HepG2 (cell line): ENCODE measurements around the gene LCLAT1. TPM values are rescaled to one million over a fixed set of nuclear protein-coding genes. Genes with fewer than 3 reads are reported as not detected.
A peak's percentile ranks its signal among the peaks of the same experiment; 100 is the strongest.

Experiments used
- ATAC-seq: fragments of 200-7000 bp; cut with Tn5 transposase; 3 replicates; pipeline ENCODE4 v1.9.1; 2020; ENCODE audit warnings: mild to moderate bottlenecking, moderate library complexity
- BruUV-seq: library from RNA; stranded (reverse); fragments of 400-500 nt; replicated peaks from 2 replicates; lab custom pipeline; 2021; lab: Mats Ljungman, UMichigan
- CTCF ChIA-PET: fragments of 300-600 bp; formaldehyde crosslinking; extraction: SDS; loops from one replicate; lab custom pipeline; 2021; ENCODE audit warnings: low total read pairs, inconsistent platforms, low intra/inter-chr PET ratio; lab: Yijun Ruan, JAX
- POLR2A ChIA-PET: fragments of 350-600 bp; sonication (Branson Sonifier 250); formaldehyde crosslinking; loops from one replicate; lab custom pipeline; 2020; ENCODE audit warnings: antibody characterized with exemption, inconsistent platforms; lab: Yijun Ruan, JAX
- DNase-seq: peaks from one replicate; pipeline ENCODE4 v3.0.0-alpha.2; 2015; ENCODE audit warnings: low spot score
- FAIRE-seq: peaks from 3 replicates; lab custom pipeline; 2011; peaks lifted over from hg19 to GRCh38; lab: Jason Lieb, UNC
- H2AFZ ChIP-seq: one replicate; pipeline ENCODE4 v1.6.1; 2011; ENCODE audit warnings: low read length, inconsistent platforms
- H3K27ac ChIP-seq: fragments of 300-600 bp; 3 replicates; pipeline ENCODE4 v1.8.0; 2011; ENCODE audit warnings: mixed run types, mild to moderate bottlenecking, mixed read lengths, low read length, inconsistent platforms; ENCODE audit not compliant: insufficient read depth; ENCODE audit errors: extremely low read length
- H3K27me3 ChIP-seq, 2 experiments: fragments of 200-600 bp in 1 of 2; 2 replicates in 1 of 2; 3 replicates in 1 of 2; pipeline versions ENCODE4 v1.6.0 to v1.8.0; 2011; ENCODE audit warnings: low read length in 2 of 2, mild to moderate bottlenecking in 2 of 2, moderate library complexity in 2 of 2, inconsistent platforms in 1 of 2; ENCODE audit not compliant: insufficient read depth in 2 of 2, control insufficient read depth in 1 of 2
- H3K36me3 ChIP-seq, 2 experiments: fragments of 200-600 bp in 1 of 2; replicated peaks in 1 of 2; 2 replicates in 1 of 2; 3 replicates in 1 of 2; pipeline versions ENCODE4 v1.5.1 to v1.8.0; 2011; ENCODE audit warnings: low read length in 2 of 2, inconsistent platforms in 1 of 2; ENCODE audit not compliant: insufficient read depth in 2 of 2, control insufficient read depth in 1 of 2
- H3K4me1 ChIP-seq: 2 replicates; pipeline ENCODE4 v1.5.1; 2012; ENCODE audit warnings: low read length, inconsistent platforms; ENCODE audit not compliant: insufficient read depth
- H3K4me2 ChIP-seq: 2 replicates; pipeline ENCODE4 v1.6.0; 2011; ENCODE audit warnings: low read depth, low read length, inconsistent platforms
- H3K4me3 ChIP-seq, 3 experiments: fragments of 200-600 bp in 1 of 3; sonication (generic), shearing (Covaris generic) in 1 of 3; replicated peaks in 1 of 3; 2 replicates each; pipeline ENCODE4 v1.5.1; 2011 to 2016; ENCODE audit warnings: low read length in 3 of 3, inconsistent platforms in 2 of 3, low read depth in 2 of 3, mild to moderate bottlenecking in 2 of 3, control low read depth in 1 of 3, mixed read lengths in 1 of 3; ENCODE audit not compliant: insufficient read depth in 1 of 3
- H3K79me2 ChIP-seq: one replicate; pipeline ENCODE4 v1.6.1; 2011; ENCODE audit warnings: low read length, inconsistent platforms; ENCODE audit not compliant: insufficient read depth
- H3K9ac ChIP-seq: 2 replicates; pipeline ENCODE4 v1.6.0; 2011; ENCODE audit warnings: mild to moderate bottlenecking, low read depth, low read length, inconsistent platforms; ENCODE audit not compliant: insufficient read depth
- H3K9me3 ChIP-seq: 2 replicates; pipeline ENCODE4 v1.5.1; 2012; ENCODE audit warnings: mild to moderate bottlenecking, low read length
- H4K20me1 ChIP-seq: 2 replicates; pipeline ENCODE4 v1.6.0; 2011; ENCODE audit warnings: inconsistent platforms, mild to moderate bottlenecking, low read length, moderate library complexity; ENCODE audit not compliant: insufficient read depth
- GABPA ChIP-seq, 2 experiments: IDR thresholded peaks; 2 replicates each; pipeline ENCODE4 v1.6.1; 2011 to 2016; ENCODE audit warnings: low read depth in 2 of 2, low read length in 1 of 2, missing biosample characterization in 1 of 2, missing genetic modification characterization in 1 of 2
- ZNF24 ChIP-seq: fragments of 450-650 bp; IDR thresholded peaks from 2 replicates; pipeline ENCODE4 v1.6.1; 2017; ENCODE audit warnings: antibody characterized with exemption, mild to moderate bottlenecking
- ZNF569 ChIP-seq: sonication (generic); formaldehyde crosslinking; IDR thresholded peaks from 2 replicates; pipeline ENCODE4 v1.5.0; 2020; ENCODE audit warnings: mild to moderate bottlenecking, missing genetic modification reagents, moderate library complexity, borderline replicate concordance
- ZNF691 ChIP-seq: sonication (generic); formaldehyde crosslinking; IDR thresholded peaks from 2 replicates; pipeline ENCODE4 v1.4.0; 2020; ENCODE audit warnings: missing genetic modification reagents, low read depth, mild to moderate bottlenecking, borderline replicate concordance
- ZNF800 ChIP-seq: sonication (generic); formaldehyde crosslinking; IDR thresholded peaks from 2 replicates; pipeline ENCODE4 v1.4.0; 2020; ENCODE audit warnings: missing genetic modification reagents
- WGBS: methylation state at CpG from one replicate; pipeline ENCODE4 v1.1.6; 2017; ENCODE audit warnings: low lambda C conversion rate; 5-methylcytosine and 5-hydroxymethylcytosine counted together
- in situ Hi-C: cut with HindIII; loops from 2 replicates; pipeline ENCODE4 v1.10.0; 2017; ENCODE audit warnings: low pct_unique_long_range_greater_than_20kb; ENCODE audit not compliant: extremely low pct_ligation_motif_present
- intact Hi-C: fragments of 100-400 bp; cut with micrococcal nuclease; formaldehyde crosslinking; loops from one replicate; pipeline ENCODE4 v1.10.0; 2022; ENCODE audit not compliant: unreplicated experiment
- polyA plus RNA-seq, 8 experiments: library from polyadenylated mRNA; depleted of rRNA in 3 of 8; stranded (reverse) in 7 of 8; unstranded in 1 of 8; fragments of >200 nt; fragmentation: Illumina TruSeq in 4 of 8; extraction: Trizol in 4 of 8; gene quantifications; 2 replicates each; pipeline versions ENCODE4 v1.2.1 to v1.2.3, GENCODE V29; 2011 to 2016; ENCODE audit warnings: low read depth in 4 of 8, missing spikeins in 1 of 8, mixed read lengths in 1 of 8; ENCODE audit not compliant: insufficient read depth in 1 of 8
- total RNA-seq, 5 experiments: library from RNA; depleted of rRNA; stranded (reverse); fragments of >200 nt; fragmentation: Illumina TruSeq; extraction: Trizol; gene quantifications; 2 replicates each; pipeline ENCODE4 v1.2.3, GENCODE V29; 2016; ENCODE audit warnings: low read depth in 1 of 5

Gene LCLAT1
- total and polyA plus RNA-seq, 2 of the 13 experiments (the other 11 are each of a cell fraction or from before 2014, with no cell fraction given): 18.0 to 28.0 TPM

GRCh38 chr2:30647752-30648457 lies 200.9 kb downstream of the LCLAT1 start (continued):
- TF ChIP-seq ZNF691 (CRISPR knock-in tag): no peak
- TF ChIP-seq ZNF569 (CRISPR knock-in tag): no peak
- TF ChIP-seq, all 625 proteins: peak for 0

GRCh38 chr2:30649278-30649677 lies 202.2 kb downstream of the LCLAT1 start:
- Histone ChIP-seq H4K20me1 (no peaks in the 10 kb centered on the region), H3K79me2 (no peaks in the 10 kb centered on the region), H3K9me3 (no peaks in the 10 kb centered on the region), H3K36me3 (no peaks in the 10 kb centered on the region), H3K9ac (no peak overlapping the region), H3K4me2 (no peak overlapping the region), H3K27me3 (peaks cover 0 to 8% of the 10 kb centered on the region in 2 experiments; a peak in 4 of 5 replicates), H2AFZ (no peak overlapping the region), H3K4me3 (no peak overlapping the region), H3K4me1 (no peaks in the 10 kb centered on the region), H3K27ac (no peak overlapping the region)
- POLR2A ChIA-PET: no interaction called here
- WGBS: 21% methylated on average over 2 of the region's 4 CpGs
- in situ Hi-C loops: no loop called here
- CTCF ChIA-PET: no interaction called here
- peak; percentile 14; the same call in 2 of the 3 replicates for ATAC-seq
- DNase-seq: no peak
- no peak for FAIRE-seq
- TF ChIP-seq GABPA (IDR thresholded peaks at IDR 0.05; ENCODE audit: low read depth, low read length): 0 out of 2 replicates have a peak, but pooled peaks have one; percentile 7
- no peak for TF ChIP-seq GABPA (CRISPR knock-in tag; IDR thresholded peaks at IDR 0.05; ENCODE audit: low read depth)
- no peak for TF ChIP-seq ZNF24
- TF ChIP-seq ZNF800 (CRISPR knock-in tag): no peak
- TF ChIP-seq, all 625 proteins: peak for 1
- BruUV-seq: no TSS peak
- intact Hi-C loops: no loop called here
